ENCODE results near the gene FERD3L.

FERD3L gene

GRCh38 chr7:19117091-19117869 is 27.9 kb downstream of the FERD3L start, which contains the start of gene TWIST1:
Gene TWIST1, minus strand, starts transcription at chr7:19117636. Its CDS starts 315 bp downstream, at chr7:19117321.
- in situ Hi-C loops (cut with MboI; ENCODE audit: low sequenced_read_pairs) = no loop called here

- in situ Hi-C loops (cut with MboI; ENCODE audit: low sequenced_read_pairs) = no loop called here
Observed at GRCh38 chr7:19116121-19117090, 28.8 kb downstream of the FERD3L start.

- in situ Hi-C loops (cut with MboI; ENCODE audit: low sequenced_read_pairs) = no loop called here
Observed at GRCh38 chr7:19114551-19114855, 30.7 kb downstream of the FERD3L start.

GRCh38 chr7:19113855-19114550 is 31.2 kb downstream of the FERD3L start:
- in situ Hi-C loops (cut with MboI; ENCODE audit: low sequenced_read_pairs) = no loop called here

- in situ Hi-C loops (cut with MboI; ENCODE audit: low sequenced_read_pairs) = no loop called here
Observed at GRCh38 chr7:19113002-19113350, 32.2 kb downstream of the FERD3L start.

GRCh38 chr7:19112274-19113001 is 32.8 kb downstream of the FERD3L start:
- in situ Hi-C loops (cut with MboI; ENCODE audit: low sequenced_read_pairs) = no loop called here

GRCh38 chr7:19111474-19112273 is 33.5 kb downstream of the FERD3L start:
- in situ Hi-C loops (cut with MboI; ENCODE audit: low sequenced_read_pairs) = no loop called here

- in situ Hi-C loops (cut with MboI; ENCODE audit: low sequenced_read_pairs) = no loop called here
Observed at GRCh38 chr7:19110776-19111175, 34.4 kb downstream of the FERD3L start.

GRCh38 chr7:19110026-19110730 is 35.0 kb downstream of the FERD3L start:
- in situ Hi-C loops (cut with MboI; ENCODE audit: low sequenced_read_pairs) = no loop called here

- in situ Hi-C loops (cut with MboI; ENCODE audit: low sequenced_read_pairs) = no loop called here
Observed at GRCh38 chr7:19109000-19109946, 35.9 kb downstream of the FERD3L start.

- in situ Hi-C loops (cut with MboI; ENCODE audit: low sequenced_read_pairs) = no loop called here
Observed at GRCh38 chr7:19107356-19108146, 37.7 kb downstream of the FERD3L start.

GRCh38 chr7:19107081-19107355 is 38.2 kb downstream of the FERD3L start:
- in situ Hi-C loops (cut with MboI; ENCODE audit: low sequenced_read_pairs) = no loop called here

- in situ Hi-C loops (cut with MboI; ENCODE audit: low sequenced_read_pairs) = no loop called here
Observed at GRCh38 chr7:19106241-19107080, 38.8 kb downstream of the FERD3L start.

GRCh38 chr7:19105546-19105945 is 39.7 kb downstream of the FERD3L start:
- in situ Hi-C loops (cut with MboI; ENCODE audit: low sequenced_read_pairs) = no loop called here

- in situ Hi-C loops (cut with MboI; ENCODE audit: low sequenced_read_pairs) = no loop called here
Observed at GRCh38 chr7:19104811-19105210, 40.4 kb downstream of the FERD3L start.

GRCh38 chr7:19102884-19103283 is 42.3 kb downstream of the FERD3L start:
- in situ Hi-C loops (cut with MboI; ENCODE audit: low sequenced_read_pairs) = no loop called here

- in situ Hi-C loops (cut with MboI; ENCODE audit: low sequenced_read_pairs) = no loop called here
Observed at GRCh38 chr7:19101909-19102308, 43.3 kb downstream of the FERD3L start.

Measured in HL-60/S4 treated with retinoic acid at 250 ng/mL for 4 days and 3 days (cell line).